ENCODE data around the gene TOMM40L.

TOMM40L gene

GRCh38 chr1:161258439-161259344, 32.8 kb downstream of the TOMM40L start, which contains the start of gene PCP4L1:
TSS of gene PCP4L1 (plus strand) at chr1:161258745. CDS start at chr1:161258975, 230 bp downstream.
- peak; percentile 24 for DNase-seq

DNA sequence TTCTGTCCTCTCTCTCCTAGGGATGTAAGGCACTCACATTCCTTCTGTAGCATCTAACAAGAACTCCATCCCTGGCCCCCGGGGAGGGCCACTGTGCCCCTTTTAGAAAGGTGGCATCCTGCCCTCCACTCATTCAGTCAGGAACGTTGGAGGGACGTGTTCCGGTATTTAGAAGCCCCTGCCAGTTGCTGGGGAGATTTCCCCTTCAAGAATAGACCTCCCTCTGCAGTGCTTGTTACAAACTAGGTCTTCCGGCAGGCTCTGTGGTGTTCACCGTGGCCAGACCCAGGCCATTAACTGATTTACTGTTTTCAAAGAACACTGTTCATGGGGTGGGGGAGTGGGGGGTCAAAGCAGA, 33.5 kb downstream of the TOMM40L start:
- DNase-seq, result no peak

DNA sequence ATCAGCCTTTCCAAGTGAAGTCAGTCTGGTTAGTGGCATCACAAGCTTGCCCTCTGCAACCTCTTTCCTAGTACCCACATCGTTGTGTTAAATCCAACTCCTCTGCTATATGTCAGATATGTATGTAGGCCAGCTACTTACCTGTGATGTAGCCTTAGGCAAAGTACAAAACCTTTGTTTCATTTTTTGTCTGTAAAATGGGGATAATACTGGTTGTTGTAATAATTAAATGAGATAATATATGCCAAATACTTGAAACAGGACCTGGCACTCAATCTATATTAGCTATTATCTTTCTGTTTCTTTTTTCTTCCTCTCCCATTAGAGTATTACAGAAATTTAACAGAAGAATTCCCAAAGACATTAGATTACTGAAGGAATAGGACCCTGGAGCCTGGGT, 33.9 kb downstream of the TOMM40L start:
- DNase-seq, result no peak

GRCh38 chr1:161260376-161261260, 34.8 kb downstream of the TOMM40L start:
- DNase-seq, result no peak

GRCh38 chr1:161261261-161262235, 35.7 kb downstream of the TOMM40L start:
- no peak for DNase-seq

GRCh38 chr1:161265305-161265704, 39.4 kb downstream of the TOMM40L start:
- DNase-seq, result no peak

DNA sequence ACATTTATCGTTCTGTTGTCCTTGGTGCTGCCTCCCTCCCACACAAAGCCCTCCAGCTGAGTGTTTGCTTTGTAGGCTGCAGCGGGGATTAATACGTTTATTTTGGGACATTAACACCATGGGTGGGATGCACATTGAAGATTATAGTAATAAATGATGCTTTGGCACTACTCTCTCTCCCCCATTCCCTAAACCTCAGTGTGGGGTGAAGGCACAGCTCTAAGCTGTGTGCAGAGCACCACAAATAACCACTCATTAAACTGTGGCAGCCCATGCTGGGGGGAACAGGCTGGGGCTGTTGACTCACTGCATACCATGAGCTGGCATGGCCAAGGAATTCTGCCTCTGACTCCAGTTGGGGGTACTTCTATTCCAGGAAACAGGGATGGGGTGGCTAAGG, 40.3 kb downstream of the TOMM40L start:
- DNase-seq, result no peak

DNA sequence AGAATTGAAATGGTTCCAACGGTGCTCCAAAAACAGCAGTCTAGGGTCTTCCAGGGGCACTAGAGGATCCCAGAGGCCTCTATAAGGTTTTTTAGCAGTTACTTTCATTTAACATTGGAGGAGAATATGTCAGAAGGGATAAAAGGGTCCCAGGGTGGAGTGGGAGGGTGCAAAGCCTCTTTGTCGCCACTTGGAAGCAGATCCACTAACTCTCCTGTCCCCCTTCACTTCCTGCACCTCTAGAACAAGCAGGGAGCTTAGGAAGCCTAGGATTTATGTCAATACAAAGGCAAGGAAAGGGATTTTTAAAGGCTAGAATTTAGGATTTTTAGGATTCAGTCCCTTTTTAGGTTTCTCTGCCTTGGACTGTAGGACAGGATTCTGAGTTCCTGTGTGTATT, 41.0 kb downstream of the TOMM40L start:
- no peak for DNase-seq

DNA sequence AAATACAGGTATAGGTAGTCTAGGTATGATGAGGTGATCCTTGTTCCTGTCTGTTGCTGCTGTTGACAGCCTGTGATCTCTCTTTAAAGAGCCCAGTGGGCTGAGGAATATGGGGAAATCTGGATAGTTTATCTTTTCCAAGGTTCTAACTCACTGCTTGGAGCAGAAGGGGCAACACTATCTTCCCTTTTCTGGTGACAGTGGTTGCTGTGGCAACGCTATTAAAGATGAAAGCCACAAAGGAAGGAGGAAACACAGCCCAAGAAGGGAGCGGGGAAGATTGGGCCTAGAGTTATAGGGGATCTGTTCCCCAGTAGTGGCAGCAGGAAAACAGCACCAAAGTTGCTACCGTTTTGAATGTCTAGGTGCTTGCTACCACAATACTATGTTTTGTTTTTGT, 41.5 kb downstream of the TOMM40L start:
- DNase-seq, result no peak

- no peak for DNase-seq
Measured at GRCh38 chr1:161273402-161273801, 47.5 kb downstream of the TOMM40L start.

- DNase-seq, result no peak
Measured at GRCh38 chr1:161274874-161275273, 49.0 kb downstream of the TOMM40L start.

All from CD4-positive, alpha-beta T cell treated with Interleukin-12 subunit alpha and Interleukin-12 subunit beta, for 1 hour (primary cell).